ENCODE measurements around the gene MME.

DNA sequence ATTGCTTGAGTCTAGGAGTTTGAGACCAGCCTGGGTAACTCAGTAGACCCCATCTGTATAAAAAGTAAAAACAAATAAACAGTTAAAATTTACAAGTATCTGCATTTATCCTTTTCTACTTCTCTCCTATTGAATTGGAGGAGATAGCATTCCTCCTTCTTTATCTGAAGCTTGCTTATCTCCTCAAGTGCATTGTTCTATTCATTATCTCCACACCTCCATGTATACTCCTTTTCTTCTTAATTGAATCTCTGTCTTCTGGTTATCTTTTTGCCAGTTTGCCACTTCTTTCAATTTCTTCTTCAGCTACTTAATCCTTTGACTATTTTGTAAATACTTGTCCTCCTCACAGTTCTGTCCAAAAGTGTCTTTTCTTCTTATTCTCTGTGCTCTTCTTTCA is 124.7 kb downstream of the MME start:
- no peak for TF ChIP-seq POLR2AphosphoS5 (IDR thresholded peaks at IDR 0.05)
- TF ChIP-seq, protein P1, sequence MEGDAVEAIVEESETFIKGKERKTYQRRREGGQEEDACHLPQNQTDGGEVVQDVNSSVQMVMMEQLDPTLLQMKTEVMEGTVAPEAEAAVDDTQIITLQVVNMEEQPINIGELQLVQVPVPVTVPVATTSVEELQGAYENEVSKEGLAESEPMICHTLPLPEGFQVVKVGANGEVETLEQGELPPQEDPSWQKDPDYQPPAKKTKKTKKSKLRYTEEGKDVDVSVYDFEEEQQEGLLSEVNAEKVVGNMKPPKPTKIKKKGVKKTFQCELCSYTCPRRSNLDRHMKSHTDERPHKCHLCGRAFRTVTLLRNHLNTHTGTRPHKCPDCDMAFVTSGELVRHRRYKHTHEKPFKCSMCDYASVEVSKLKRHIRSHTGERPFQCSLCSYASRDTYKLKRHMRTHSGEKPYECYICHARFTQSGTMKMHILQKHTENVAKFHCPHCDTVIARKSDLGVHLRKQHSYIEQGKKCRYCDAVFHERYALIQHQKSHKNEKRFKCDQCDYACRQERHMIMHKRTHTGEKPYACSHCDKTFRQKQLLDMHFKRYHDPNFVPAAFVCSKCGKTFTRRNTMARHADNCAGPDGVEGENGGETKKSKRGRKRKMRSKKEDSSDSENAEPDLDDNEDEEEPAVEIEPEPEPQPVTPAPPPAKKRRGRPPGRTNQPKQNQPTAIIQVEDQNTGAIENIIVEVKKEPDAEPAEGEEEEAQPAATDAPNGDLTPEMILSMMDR (IDR thresholded peaks at IDR 0.05) = no peak
